BE2C (cell line): ENCODE results near the gene MN1.
A peak's percentile ranks its signal among the peaks of the same experiment; 100 is the strongest.

Source experiments
- DNase-seq: peaks from one replicate; pipeline ENCODE4 v3.0.0-alpha.2; 2020
- H3K27me3 ChIP-seq: fragments of 250-450 bp; sonication (Bioruptor Pico); 2 replicates; pipeline ENCODE4 v1.5.1; 2020; ENCODE audit warnings: mild to moderate bottlenecking
- H3K36me3 ChIP-seq: fragments of 250-450 bp; sonication (Bioruptor Pico); 2 replicates; pipeline ENCODE4 v1.5.1; 2020; ENCODE audit warnings: mild to moderate bottlenecking
- H3K4me1 ChIP-seq: fragments of 250-450 bp; sonication (Bioruptor Pico); 2 replicates; pipeline ENCODE4 v1.5.1; 2020
- H3K4me3 ChIP-seq: 2 replicates; pipeline ENCODE4 v1.5.1; 2011; ENCODE audit warnings: low read depth, low read length
- H3K9me3 ChIP-seq: fragments of 250-450 bp; sonication (Bioruptor Pico); 2 replicates; pipeline ENCODE4 v1.5.1; 2020
- CTCF ChIP-seq: IDR thresholded peaks from 2 replicates; pipeline ENCODE4 v1.5.1; 2012; ENCODE audit warnings: mild to moderate bottlenecking, low read depth, low read length

The MN1 gene

GRCh38 chr22:27768027-27768653 is 33.4 kb downstream of the MN1 start:
- H3K4me1 ChIP-seq = no peaks in the 10 kb centered on the region
- H3K36me3 ChIP-seq = no peaks in the 10 kb centered on the region
- peaks cover 6% of the 10 kb centered on the region for H3K27me3 ChIP-seq
- no peak for TF ChIP-seq CTCF
- H3K4me3 ChIP-seq = no peak overlapping the region
- DNase-seq = no peak
- H3K9me3 ChIP-seq = no peaks in the 10 kb centered on the region

GRCh38 chr22:27766679-27767078 is 34.9 kb downstream of the MN1 start:
- Histone ChIP-seq H3K4me3 (no peak overlapping the region), H3K27me3 (peaks cover 6% of the 10 kb centered on the region), H3K4me1 (peaks cover 4% of the 10 kb centered on the region), H3K36me3 (no peaks in the 10 kb centered on the region), H3K9me3 (no peaks in the 10 kb centered on the region)
- no peak for TF ChIP-seq CTCF
- no peak for DNase-seq

- no peak for TF ChIP-seq CTCF
- H3K36me3 ChIP-seq = no peaks in the 10 kb centered on the region
- H3K9me3 ChIP-seq = no peaks in the 10 kb centered on the region
- no peak for DNase-seq
- peaks cover 6% of the 10 kb centered on the region for H3K4me1 ChIP-seq
- no peak overlapping the region for H3K4me3 ChIP-seq
- peaks cover 6% of the 10 kb centered on the region for H3K27me3 ChIP-seq
Measured at GRCh38 chr22:27765706-27766291, 35.8 kb downstream of the MN1 start.

GRCh38 chr22:27764722-27765236 is 36.8 kb downstream of the MN1 start:
- no peaks in the 10 kb centered on the region for H3K36me3 ChIP-seq
- no peaks in the 10 kb centered on the region for H3K9me3 ChIP-seq
- H3K4me3 ChIP-seq = no peak overlapping the region
- DNase-seq = no peak
- peaks cover 6% of the 10 kb centered on the region for H3K27me3 ChIP-seq
- TF ChIP-seq CTCF = no peak
- H3K4me1 ChIP-seq = peaks cover 6% of the 10 kb centered on the region

GRCh38 chr22:27761665-27762064 is 39.9 kb downstream of the MN1 start:
- Histone ChIP-seq H3K4me3 (no peak overlapping the region), H3K4me1 (peaks cover 6% of the 10 kb centered on the region), H3K27me3 (no peaks in the 10 kb centered on the region), H3K36me3 (no peaks in the 10 kb centered on the region), H3K9me3 (no peaks in the 10 kb centered on the region)
- TF ChIP-seq CTCF = no peak
- DNase-seq = peak; percentile 34

GRCh38 chr22:27761000-27761399 is 40.6 kb downstream of the MN1 start:
- DNase-seq = no peak
- Histone ChIP-seq H3K27me3 (no peaks in the 10 kb centered on the region), H3K4me3 (no peak overlapping the region), H3K36me3 (no peaks in the 10 kb centered on the region), H3K9me3 (no peaks in the 10 kb centered on the region), H3K4me1 (peaks cover 6% of the 10 kb centered on the region)
- TF ChIP-seq CTCF = no peak
